CD4-positive, alpha-beta T cell treated with Interferon alpha-2 for 1 hour (primary cell): ENCODE results near the gene FBXO17.
A peak's percentile ranks its signal among the peaks of the same experiment; 100 is the strongest.
"Not testable (repeated sequence)": the region's sequence is repeated elsewhere in the genome, so short reads cannot be mapped to it uniquely, and the experiment has no call there.

Source experiments
- DNase-seq, 2 donors: peaks; one replicate each; pipeline ENCODE4 v3.0.0-alpha.2; 2020 to 2022

The FBXO17 gene

DNA sequence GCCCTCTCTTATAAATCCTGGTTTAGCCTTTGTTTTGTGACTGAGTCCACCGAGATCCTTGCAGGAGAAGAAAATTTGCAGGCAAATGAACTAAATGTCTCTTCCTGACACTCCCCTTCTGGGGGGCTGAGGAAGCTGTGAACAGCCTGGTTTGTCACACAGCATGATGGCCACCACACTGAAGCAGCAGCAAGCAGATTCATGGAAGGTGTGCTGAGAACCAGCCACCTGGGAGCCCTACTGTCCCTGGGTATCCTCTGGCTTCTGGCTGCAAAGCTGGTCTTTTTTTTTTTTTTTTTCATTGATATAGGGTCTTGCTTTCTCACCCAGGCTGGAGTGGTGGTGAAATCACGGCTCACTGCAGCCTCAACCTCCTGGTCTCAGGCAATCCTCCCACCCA lies 33.6 kb downstream of the FBXO17 start:
- no peak for DNase-seq

DNA sequence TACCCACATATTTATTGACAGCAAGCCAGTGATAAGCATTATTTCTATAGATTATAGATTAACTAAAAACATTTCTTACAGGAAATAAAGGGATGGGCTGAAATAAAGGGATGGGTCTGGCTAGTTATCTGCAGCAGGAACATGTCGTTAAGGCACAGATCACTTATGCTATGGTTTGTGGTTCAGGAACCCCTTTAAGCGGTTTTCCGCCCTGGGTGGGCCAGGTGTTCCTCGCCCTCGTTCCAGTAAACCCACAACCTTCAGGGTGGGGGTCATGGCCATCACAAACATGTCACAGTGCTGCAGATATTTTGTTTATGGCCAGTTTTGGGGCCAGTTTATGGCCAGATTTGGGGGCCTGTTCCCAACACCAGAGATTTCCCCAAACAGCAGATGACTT lies 34.1 kb downstream of the FBXO17 start:
- not testable (repeated sequence) for DNase-seq

DNA sequence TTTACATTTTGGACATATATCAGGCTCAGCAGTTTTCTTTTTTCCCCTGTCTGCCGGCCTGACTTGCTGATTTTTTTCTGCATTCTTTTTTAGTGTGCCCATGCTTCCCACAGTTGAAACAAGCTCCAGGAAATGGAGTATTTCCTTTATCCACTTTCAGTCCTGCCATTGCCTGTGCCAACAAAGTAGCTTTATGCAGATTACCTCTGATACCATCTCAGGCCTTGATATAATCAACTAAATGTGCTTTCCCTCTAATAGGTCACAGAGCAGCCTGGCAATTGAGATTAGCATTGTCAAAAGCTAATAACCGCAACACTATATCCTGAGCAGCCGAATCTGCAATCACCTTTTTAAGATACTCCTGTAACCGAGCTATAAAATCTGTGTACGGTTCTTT lies 35.6 kb downstream of the FBXO17 start:
- DNase-seq: no peak

GRCh38 chr19:38933544-38933943 lies 42.0 kb downstream of the FBXO17 start:
- no peak for DNase-seq

GRCh38 chr19:38932425-38933179 lies 42.9 kb downstream of the FBXO17 start:
- DNase-seq: peak; percentile 26 to 64

DNA sequence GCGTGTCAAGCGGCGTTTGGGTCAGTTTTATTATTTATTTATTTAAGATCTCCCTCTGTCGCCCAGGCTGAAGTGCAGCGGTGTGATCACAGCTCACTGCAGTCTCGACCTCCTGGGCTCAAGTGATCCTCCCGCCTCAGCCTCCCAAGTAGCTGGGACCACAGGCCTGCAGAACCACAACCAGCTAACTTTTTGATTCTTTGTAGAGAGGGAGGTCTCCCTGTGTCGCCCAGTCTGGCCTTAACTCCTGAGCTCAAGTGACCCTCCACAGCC lies 44.1 kb downstream of the FBXO17 start:
- DNase-seq: no peak

DNA sequence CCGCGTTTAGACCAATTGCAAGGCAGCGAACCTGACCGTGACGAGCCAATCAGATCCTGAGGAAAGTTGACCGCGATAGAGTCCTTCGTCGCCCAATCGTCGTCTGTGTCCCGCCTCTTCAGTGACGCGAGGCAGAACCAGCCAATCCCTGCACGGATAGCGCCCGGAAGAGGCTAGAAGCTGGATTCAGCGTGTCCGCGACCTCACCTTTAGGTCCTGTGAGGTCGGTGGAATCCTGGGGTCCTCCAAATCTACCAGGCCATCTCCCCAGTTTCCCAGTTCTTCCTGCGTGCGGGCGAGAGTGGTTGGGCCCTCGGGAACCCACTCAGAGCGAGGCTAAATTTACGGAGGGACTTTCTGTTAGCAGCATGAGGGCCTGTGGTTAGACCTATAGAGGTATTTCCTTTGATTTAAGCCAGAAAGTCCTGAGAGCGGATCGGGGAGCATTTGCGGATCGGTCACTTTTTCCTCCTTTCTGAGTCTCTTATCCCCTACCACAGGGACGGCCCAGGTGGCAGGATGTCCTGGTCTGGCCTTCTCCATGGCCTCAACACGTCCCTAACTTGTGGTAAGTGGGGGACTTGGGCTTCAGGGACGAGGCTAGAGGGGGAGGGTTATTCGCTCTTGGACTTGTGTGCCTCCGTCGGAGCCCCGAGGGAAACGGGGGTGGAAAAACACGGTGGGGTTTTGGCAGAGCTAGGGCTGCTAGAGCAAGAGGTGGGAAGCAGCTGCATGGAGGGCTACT lies 44.6 kb downstream of the FBXO17 start, which contains the start of gene MRPS12:
MRPS12 (plus strand) TSS at position 169 of the 745 bp plus-strand sequence; CDS start at position 520, 351 bp downstream.
- DNase-seq: peak; percentile 99 to 100

- DNase-seq: peak; percentile 94
Observed at GRCh38 chr19:38929929-38930775, 45.4 kb downstream of the FBXO17 start, which contains the start of gene SARS2. Gene SARS2, minus strand, starts transcription at chr19:38930763. Its CDS starts 27 bp downstream, at chr19:38930736.

GRCh38 chr19:38928391-38929001 lies 47.0 kb downstream of the FBXO17 start:
- DNase-seq: peak in 1 of 2 donors; percentile 49

GRCh38 chr19:38924388-38924787 lies 51.2 kb downstream of the FBXO17 start:
- DNase-seq: peak; percentile 52 to 63

GRCh38 chr19:38922482-38922881 lies 53.1 kb downstream of the FBXO17 start:
- no peak for DNase-seq

- DNase-seq: no peak
Observed at GRCh38 chr19:38921420-38922274, 53.9 kb downstream of the FBXO17 start.

- no peak for DNase-seq
Observed at GRCh38 chr19:38920602-38921419, 54.7 kb downstream of the FBXO17 start.

DNA sequence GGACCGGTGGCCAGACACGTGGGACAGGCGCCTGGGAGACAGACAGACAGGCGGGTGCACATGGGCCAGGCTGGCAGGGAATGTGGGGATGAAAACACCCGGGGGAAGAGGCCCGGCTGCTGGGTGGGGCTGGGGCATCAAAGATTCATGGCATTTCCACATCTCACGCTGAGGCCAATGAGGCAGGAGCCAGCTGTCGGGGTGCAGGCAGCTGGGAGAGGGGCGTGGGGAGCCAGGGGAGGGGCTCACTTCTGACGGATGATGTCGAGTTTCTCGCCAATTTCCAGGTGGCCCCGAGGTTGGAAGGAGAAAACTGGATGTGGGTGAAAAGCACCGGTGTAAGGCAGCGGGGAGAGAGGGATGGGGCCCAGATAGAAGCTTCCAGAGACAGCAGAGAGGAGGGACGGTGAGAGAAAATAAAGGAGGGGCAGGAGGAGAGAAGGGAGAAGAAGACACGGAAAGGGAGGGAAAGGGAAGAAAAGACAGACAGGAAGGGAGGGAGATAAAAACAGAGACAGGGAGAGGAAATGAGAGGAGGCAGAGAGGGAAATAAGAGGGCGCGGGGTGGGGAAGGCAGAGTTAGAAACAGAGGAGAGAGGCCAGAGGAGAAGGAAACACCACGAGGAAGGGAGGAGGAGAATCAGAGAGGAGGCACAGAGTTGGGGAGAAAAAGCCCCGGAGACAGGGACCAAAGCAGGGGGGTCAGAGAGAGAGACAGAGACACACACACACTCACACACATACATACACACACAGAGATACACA lies 55.5 kb downstream of the FBXO17 start:
- DNase-seq: no peak

DNA sequence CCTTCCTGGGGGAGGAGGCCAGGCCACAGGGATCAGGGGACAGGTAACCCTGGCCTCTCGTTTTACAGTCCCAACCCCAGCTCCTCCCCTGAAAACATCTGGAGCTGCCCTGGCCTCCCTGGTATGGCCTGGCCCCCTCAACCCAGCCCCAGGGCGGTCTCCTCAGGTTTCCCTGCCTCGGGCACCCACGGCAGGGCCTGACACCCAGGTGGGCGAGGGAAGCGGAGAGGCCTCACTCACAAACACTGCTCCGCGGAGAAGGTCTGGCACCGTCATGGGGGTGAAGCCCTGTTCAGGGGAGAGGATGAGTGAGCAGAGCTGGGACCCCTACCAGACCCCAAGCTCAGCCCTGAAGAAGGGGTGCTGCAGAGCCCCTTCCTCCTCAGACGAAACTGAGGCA lies 57.0 kb downstream of the FBXO17 start:
- DNase-seq: no peak

GRCh38 chr19:38917921-38918491 lies 57.5 kb downstream of the FBXO17 start:
- DNase-seq: no peak

DNA sequence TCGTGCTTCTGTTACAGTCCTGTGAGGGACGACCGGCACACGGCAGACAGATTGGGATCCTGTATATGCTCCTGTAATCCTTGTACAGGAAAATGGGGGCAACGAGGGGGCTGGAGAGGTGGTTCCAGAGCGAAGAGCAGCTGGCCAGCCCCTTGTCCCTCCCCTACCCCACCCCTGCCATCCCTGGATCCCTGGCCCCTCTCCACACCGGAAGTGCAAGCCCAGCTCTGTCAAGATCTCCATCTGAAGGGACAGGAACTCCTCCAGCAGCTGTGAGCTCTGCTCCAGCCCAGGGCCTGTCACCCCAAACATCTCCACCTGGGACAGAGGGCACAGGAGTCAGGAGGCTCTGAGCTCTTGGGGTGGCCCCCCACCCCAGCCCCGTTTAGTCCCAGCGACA lies 58.0 kb downstream of the FBXO17 start:
- no peak for DNase-seq

- DNase-seq: no peak
Observed at GRCh38 chr19:38915329-38916321, 59.9 kb downstream of the FBXO17 start.

DNA sequence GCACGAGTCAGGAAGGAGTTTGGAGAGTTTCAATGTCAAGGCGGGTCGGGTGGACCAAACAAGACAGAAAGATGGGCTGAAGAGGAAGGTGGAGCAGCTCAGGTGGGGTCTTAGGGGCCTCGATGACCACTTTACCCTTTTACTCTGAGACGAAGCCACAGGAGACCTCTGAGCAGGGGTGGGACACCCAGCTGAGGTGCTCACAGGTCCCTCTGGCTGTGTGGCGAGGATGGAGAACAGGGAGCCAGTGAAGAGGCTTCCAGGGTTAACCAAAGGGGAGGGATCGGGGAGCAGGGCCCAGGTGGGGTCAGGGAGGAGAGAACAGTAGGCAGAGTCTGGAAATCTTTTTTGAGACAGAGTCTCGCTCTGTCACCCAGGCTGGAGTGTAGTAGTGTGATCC lies 61.6 kb downstream of the FBXO17 start:
- DNase-seq: no peak
